Parathyroid adenoma (tissue), 2 donors: ENCODE data around the gene NF1.
A peak's percentile ranks its signal among the peaks of the same experiment; 100 is the strongest.

ENCODE experiments used
- H2AFZ ChIP-seq: fragments of 300-600 bp; sonication (generic); one replicate; pipeline ENCODE4 v1.7.0; 2017; ENCODE audit warnings: antibody characterized with exemption, mild to moderate bottlenecking
- H3K27ac ChIP-seq: fragments of 300-600 bp; sonication (generic); one replicate; pipeline ENCODE4 v1.7.0; 2017
- H3K27me3 ChIP-seq: fragments of 300-600 bp; sonication (generic); one replicate; pipeline ENCODE4 v1.7.0; 2017; ENCODE audit warnings: low read length; ENCODE audit not compliant: control insufficient read depth, insufficient read depth
- H3K36me3 ChIP-seq: fragments of 300-600 bp; sonication (generic); one replicate; pipeline ENCODE4 v1.7.0; 2017; ENCODE audit warnings: low read length; ENCODE audit not compliant: control insufficient read depth, insufficient read depth
- H3K4me1 ChIP-seq: fragments of 300-600 bp; sonication (generic); one replicate; pipeline ENCODE4 v1.7.0; 2017; ENCODE audit warnings: control low read depth
- H3K4me2 ChIP-seq: fragments of 300-600 bp; sonication (generic); one replicate; pipeline ENCODE4 v1.7.0; 2017; ENCODE audit warnings: low read length
- H3K4me3 ChIP-seq: fragments of 300-600 bp; sonication (generic); one replicate; pipeline ENCODE4 v1.7.0; 2017; ENCODE audit warnings: low read depth, low read length
- H3K79me2 ChIP-seq: fragments of 300-600 bp; sonication (generic); one replicate; pipeline ENCODE4 v1.7.0; 2017; ENCODE audit warnings: control low read depth
- H3K9ac ChIP-seq: fragments of 300-600 bp; sonication (generic); one replicate; pipeline ENCODE4 v1.7.0; 2017; ENCODE audit warnings: mild to moderate bottlenecking
- H3K9me3 ChIP-seq: fragments of 300-600 bp; sonication (generic); one replicate; pipeline ENCODE4 v1.7.0; 2017; ENCODE audit warnings: low read length; ENCODE audit not compliant: control insufficient read depth
- TF ChIP-seq, protein P1 (sequence below): fragments of 300-600 bp; sonication (generic); IDR thresholded peaks from one replicate; pipeline ENCODE4 v1.7.0; 2017; ENCODE audit warnings: antibody characterized with exemption, mild to moderate bottlenecking
- donor health status: primary hyperparathyroidism.

The NF1 gene

DNA sequence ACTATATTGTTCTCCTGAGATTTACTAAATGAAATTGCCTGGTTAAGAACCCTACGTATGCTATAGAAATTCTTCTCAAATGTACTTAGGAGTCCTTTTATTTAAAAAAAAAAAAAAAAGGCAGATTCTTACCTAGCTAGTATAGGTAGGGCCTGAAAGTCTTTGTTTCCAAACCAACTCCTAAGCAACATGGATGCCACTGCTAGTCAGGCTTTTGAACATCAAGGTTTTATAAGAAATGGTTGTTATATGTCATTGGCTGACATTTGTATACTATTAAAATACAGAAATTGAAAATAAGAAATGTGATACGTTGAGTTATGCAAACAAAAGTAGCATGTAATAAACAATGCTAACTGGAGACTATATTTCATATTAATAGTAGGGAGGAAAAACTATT is 225.5 kb downstream of the NF1 start:
- no peaks in the 10 kb centered on the region for H3K36me3 ChIP-seq
- H3K4me3 ChIP-seq, result peak overlapping the region; percentile 27
- no peak overlapping the region for H3K9ac ChIP-seq
- no peak overlapping the region for H2AFZ ChIP-seq
- H3K4me2 ChIP-seq, result no peak overlapping the region
- no peaks in the 10 kb centered on the region for H3K27me3 ChIP-seq
- H3K79me2 ChIP-seq, result no peaks in the 10 kb centered on the region
- TF ChIP-seq, protein P1, sequence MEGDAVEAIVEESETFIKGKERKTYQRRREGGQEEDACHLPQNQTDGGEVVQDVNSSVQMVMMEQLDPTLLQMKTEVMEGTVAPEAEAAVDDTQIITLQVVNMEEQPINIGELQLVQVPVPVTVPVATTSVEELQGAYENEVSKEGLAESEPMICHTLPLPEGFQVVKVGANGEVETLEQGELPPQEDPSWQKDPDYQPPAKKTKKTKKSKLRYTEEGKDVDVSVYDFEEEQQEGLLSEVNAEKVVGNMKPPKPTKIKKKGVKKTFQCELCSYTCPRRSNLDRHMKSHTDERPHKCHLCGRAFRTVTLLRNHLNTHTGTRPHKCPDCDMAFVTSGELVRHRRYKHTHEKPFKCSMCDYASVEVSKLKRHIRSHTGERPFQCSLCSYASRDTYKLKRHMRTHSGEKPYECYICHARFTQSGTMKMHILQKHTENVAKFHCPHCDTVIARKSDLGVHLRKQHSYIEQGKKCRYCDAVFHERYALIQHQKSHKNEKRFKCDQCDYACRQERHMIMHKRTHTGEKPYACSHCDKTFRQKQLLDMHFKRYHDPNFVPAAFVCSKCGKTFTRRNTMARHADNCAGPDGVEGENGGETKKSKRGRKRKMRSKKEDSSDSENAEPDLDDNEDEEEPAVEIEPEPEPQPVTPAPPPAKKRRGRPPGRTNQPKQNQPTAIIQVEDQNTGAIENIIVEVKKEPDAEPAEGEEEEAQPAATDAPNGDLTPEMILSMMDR, result no peak
- no peaks in the 10 kb centered on the region for H3K4me1 ChIP-seq
- H3K27ac ChIP-seq, result no peak overlapping the region
- H3K9me3 ChIP-seq, result no peaks in the 10 kb centered on the region

- TF ChIP-seq, protein P1, result no peak
- Histone ChIP-seq H2AFZ (no peak overlapping the region), H3K9ac (no peak overlapping the region)
Measured at GRCh38 chr17:31320791-31321190, 226.0 kb downstream of the NF1 start.

DNA sequence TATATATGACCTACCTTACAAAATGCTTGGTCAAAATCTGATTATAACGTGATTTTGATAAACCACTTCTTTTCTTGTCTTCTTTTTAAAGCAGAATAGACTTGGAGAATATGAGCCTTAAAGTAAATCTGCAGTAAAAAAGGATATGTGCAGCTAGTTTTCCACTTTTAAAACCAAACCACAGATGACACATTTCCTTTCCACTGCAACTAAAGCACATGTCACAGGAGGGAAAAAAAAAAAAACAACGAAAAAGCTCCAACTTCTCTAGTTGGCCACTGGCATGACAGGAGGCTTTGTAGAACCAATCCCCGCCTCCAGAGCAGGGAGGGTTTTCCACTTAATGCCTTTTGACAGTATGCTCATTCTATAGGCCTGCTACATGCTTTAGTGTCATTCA is 226.7 kb downstream of the NF1 start, which contains the start of gene EVI2A:
TSS of gene EVI2A (minus strand) at position 142 of the 400 bp plus-strand sequence. CDS start 2,609 bp downstream, outside the sequence.
- no peak within 1 kb of the TSS for H2AFZ ChIP-seq
- H3K27ac ChIP-seq, result no peak within 1 kb of the TSS
- H3K4me2 ChIP-seq, result no peak within 1 kb of the TSS
- H3K9ac ChIP-seq, result no peak within 1 kb of the TSS
- H3K36me3 ChIP-seq, result no peaks in the 10 kb centered on the region
- no peaks in the 10 kb centered on the region for H3K4me1 ChIP-seq
- no peaks in the 10 kb centered on the region for H3K9me3 ChIP-seq
- H3K79me2 ChIP-seq, result no peaks in the 10 kb centered on the region
- no peaks in the 10 kb centered on the region for H3K27me3 ChIP-seq
- TF ChIP-seq, protein P1, result no peak
- peak within 1 kb of the TSS; percentile 27 for H3K4me3 ChIP-seq

More at GRCh38 chr17:31320791-31321190, 226.0 kb downstream of the NF1 start:
- Histone ChIP-seq H3K9me3 (no peaks in the 10 kb centered on the region), H3K4me3 (peak overlapping the region; percentile 27), H3K4me1 (no peaks in the 10 kb centered on the region), H3K27ac (no peak overlapping the region), H3K27me3 (no peaks in the 10 kb centered on the region), H3K79me2 (no peaks in the 10 kb centered on the region), H3K4me2 (no peak overlapping the region), H3K36me3 (no peaks in the 10 kb centered on the region)

GRCh38 chr17:31321966-31322365 is 227.2 kb downstream of the NF1 start:
- Histone ChIP-seq H3K79me2 (no peaks in the 10 kb centered on the region), H3K9me3 (no peaks in the 10 kb centered on the region), H3K4me2 (no peak overlapping the region), H3K36me3 (no peaks in the 10 kb centered on the region), H2AFZ (no peak overlapping the region), H3K4me3 (no peak overlapping the region), H3K27me3 (no peaks in the 10 kb centered on the region), H3K4me1 (no peaks in the 10 kb centered on the region), H3K27ac (no peak overlapping the region), H3K9ac (no peak overlapping the region)
- TF ChIP-seq, protein P1, result no peak

DNA sequence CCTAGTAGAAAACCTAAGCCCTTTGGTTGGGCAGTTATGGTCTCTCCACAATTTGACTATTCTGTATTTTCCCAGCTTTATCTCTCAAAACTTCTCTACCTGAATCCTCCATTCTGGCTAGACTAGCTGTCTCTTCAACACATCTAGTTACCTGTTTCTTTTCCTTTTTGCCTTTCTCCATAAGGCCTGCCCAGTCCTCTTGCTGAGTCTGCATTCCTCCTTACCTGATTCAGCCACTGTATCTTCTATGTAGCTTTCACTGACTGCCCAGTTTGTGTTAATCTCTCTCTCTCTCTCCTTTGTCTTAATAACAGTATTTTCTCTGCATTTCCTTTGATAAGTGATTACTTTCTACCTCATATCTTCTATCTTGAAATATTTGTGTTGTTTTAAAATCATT is 228.8 kb downstream of the NF1 start:
- TF ChIP-seq, protein P1, result no peak
- Histone ChIP-seq H3K4me3 (no peak overlapping the region), H3K4me1 (no peaks in the 10 kb centered on the region), H3K27ac (no peak overlapping the region), H3K9ac (no peak overlapping the region), H3K27me3 (no peaks in the 10 kb centered on the region), H3K36me3 (no peaks in the 10 kb centered on the region), H3K4me2 (no peak overlapping the region), H3K9me3 (no peaks in the 10 kb centered on the region), H2AFZ (no peak overlapping the region), H3K79me2 (no peaks in the 10 kb centered on the region)
